ENCODE measurements around the gene ZNF763.
"Not testable (repeated sequence)": the region's sequence is repeated elsewhere in the genome, so short reads cannot be mapped to it uniquely, and the experiment has no call there.

The ZNF763 gene

GRCh38 chr19:11948646-11949045 is 16.2 kb upstream of the ZNF763 start:
- Histone ChIP-seq H3K4me3 (replicated peaks; ENCODE audit: insufficient read depth, low read length) (no peak overlapping the region), H3K27me3 (ENCODE audit: insufficient read depth, poor library complexity, severe bottlenecking) (no peaks in the 10 kb centered on the region)
- TF ChIP-seq SPI1 (IDR thresholded peaks at IDR 0.05; ENCODE audit: borderline replicate concordance, low read depth), result no peak
- no peak for TF ChIP-seq REST (IDR thresholded peaks at IDR 0.05; ENCODE audit: insufficient replicate concordance, low read depth)
- no peak for TF ChIP-seq POLR2AphosphoS5 (IDR thresholded peaks at IDR 0.05; ENCODE audit: low read depth)
- TF ChIP-seq GABPA (IDR thresholded peaks at IDR 0.05; ENCODE audit: low read depth), result no peak
- no peak for TF ChIP-seq CTCF (IDR thresholded peaks at IDR 0.05; ENCODE audit: insufficient read depth, low read length)

GRCh38 chr19:11949201-11949600 is 15.6 kb upstream of the ZNF763 start:
- Histone ChIP-seq H3K27me3 (ENCODE audit: insufficient read depth, poor library complexity, severe bottlenecking) (no peaks in the 10 kb centered on the region), H3K27ac (replicated peaks) (no peak overlapping the region), H3K4me3 (replicated peaks; ENCODE audit: insufficient read depth, low read length) (no peak overlapping the region)
- no peak for TF ChIP-seq SPI1 (IDR thresholded peaks at IDR 0.05; ENCODE audit: borderline replicate concordance, low read depth)
- peak; percentile 26; the same call in 1 of the 2 replicates for TF ChIP-seq POLR2AphosphoS5 (IDR thresholded peaks at IDR 0.05; ENCODE audit: low read depth)
- DNase-seq (ENCODE audit: low read depth in 1 of 2, low spot score in 1 of 2), result no peak

More at GRCh38 chr19:11948646-11949045, 16.2 kb upstream of the ZNF763 start:
- DNase-seq (ENCODE audit: low read depth in 1 of 2, low spot score in 1 of 2), result no peak
- no peak overlapping the region for H3K27ac ChIP-seq (replicated peaks)

GRCh38 chr19:11949614-11950080 is 15.2 kb upstream of the ZNF763 start:
- TF ChIP-seq POLR2AphosphoS5 (IDR thresholded peaks at IDR 0.05; ENCODE audit: low read depth), result peak; percentile 42; the same call in 1 of the 2 replicates
- DNase-seq (ENCODE audit: low read depth in 1 of 2, low spot score in 1 of 2); H3K4me3 ChIP-seq (replicated peaks; ENCODE audit: insufficient read depth, low read length); H3K27ac ChIP-seq (replicated peaks); H3K27me3 ChIP-seq (ENCODE audit: insufficient read depth, poor library complexity, severe bottlenecking): not testable (repeated sequence)

- H3K27me3 ChIP-seq (ENCODE audit: insufficient read depth, poor library complexity, severe bottlenecking), result no peaks in the 10 kb centered on the region
- TF ChIP-seq SPI1 (IDR thresholded peaks at IDR 0.05; ENCODE audit: borderline replicate concordance, low read depth) (no peak), GABPA (IDR thresholded peaks at IDR 0.05; ENCODE audit: low read depth) (no peak), POLR2AphosphoS5 (IDR thresholded peaks at IDR 0.05; ENCODE audit: low read depth) (no peak), CTCF (IDR thresholded peaks at IDR 0.05; ENCODE audit: insufficient read depth, low read length) (no peak), REST (IDR thresholded peaks at IDR 0.05; ENCODE audit: insufficient replicate concordance, low read depth) (no peak)
- no peak overlapping the region for H3K4me3 ChIP-seq (replicated peaks; ENCODE audit: insufficient read depth, low read length)
- no peak for DNase-seq (ENCODE audit: low read depth in 1 of 2, low spot score in 1 of 2)
- no peak overlapping the region for H3K27ac ChIP-seq (replicated peaks)
Measured at GRCh38 chr19:11950312-11950711, 14.5 kb upstream of the ZNF763 start.
